ENCODE results near the gene HTR3D.
A peak's percentile ranks its signal among the peaks of the same experiment; 100 is the strongest.

DNA sequence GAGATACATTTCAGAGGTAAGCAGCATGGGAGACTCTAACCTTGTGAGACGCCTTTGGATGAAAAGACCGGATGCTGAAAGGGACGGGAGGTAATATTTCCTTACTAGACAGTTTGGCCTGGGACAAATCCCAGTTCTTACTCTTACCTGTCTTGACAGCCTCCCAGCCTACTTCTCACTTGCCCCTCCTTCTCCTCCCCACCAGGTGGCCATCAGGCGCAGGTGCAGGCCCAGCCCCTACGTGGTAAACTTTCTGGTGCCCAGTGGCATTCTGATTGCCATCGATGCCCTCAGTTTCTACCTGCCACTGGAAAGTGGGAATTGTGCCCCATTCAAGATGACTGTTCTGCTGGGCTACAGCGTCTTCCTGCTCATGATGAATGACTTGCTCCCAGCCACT lies 6.3 kb downstream of the HTR3D start:
- TF ChIP-seq, protein P1, sequence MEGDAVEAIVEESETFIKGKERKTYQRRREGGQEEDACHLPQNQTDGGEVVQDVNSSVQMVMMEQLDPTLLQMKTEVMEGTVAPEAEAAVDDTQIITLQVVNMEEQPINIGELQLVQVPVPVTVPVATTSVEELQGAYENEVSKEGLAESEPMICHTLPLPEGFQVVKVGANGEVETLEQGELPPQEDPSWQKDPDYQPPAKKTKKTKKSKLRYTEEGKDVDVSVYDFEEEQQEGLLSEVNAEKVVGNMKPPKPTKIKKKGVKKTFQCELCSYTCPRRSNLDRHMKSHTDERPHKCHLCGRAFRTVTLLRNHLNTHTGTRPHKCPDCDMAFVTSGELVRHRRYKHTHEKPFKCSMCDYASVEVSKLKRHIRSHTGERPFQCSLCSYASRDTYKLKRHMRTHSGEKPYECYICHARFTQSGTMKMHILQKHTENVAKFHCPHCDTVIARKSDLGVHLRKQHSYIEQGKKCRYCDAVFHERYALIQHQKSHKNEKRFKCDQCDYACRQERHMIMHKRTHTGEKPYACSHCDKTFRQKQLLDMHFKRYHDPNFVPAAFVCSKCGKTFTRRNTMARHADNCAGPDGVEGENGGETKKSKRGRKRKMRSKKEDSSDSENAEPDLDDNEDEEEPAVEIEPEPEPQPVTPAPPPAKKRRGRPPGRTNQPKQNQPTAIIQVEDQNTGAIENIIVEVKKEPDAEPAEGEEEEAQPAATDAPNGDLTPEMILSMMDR (IDR thresholded peaks at IDR 0.05), result peak in 1 of 6 experiments; percentile 19
- TF ChIP-seq POLR2A (IDR thresholded peaks at IDR 0.05), result no peak
